WTC11 (cell line): ENCODE data around the gene TLR5. TPM values are rescaled to one million over a fixed set of nuclear protein-coding genes. Genes with fewer than 3 reads are reported as not detected.
A peak's percentile ranks its signal among the peaks of the same experiment; 100 is the strongest.

Experiments used
- ATF3 ChIP-seq: sonication (generic); formaldehyde crosslinking; conservative IDR thresholded peaks from 2 replicates; pipeline ENCODE4 v1.8.1; 2022; ENCODE audit warnings: mild to moderate bottlenecking, missing genetic modification reagents
- ATF6 ChIP-seq: sonication (generic); formaldehyde crosslinking; IDR thresholded peaks from 2 replicates; pipeline ENCODE4 v1.8.1; 2023; ENCODE audit warnings: mild to moderate bottlenecking, missing genetic modification reagents
- CBFB ChIP-seq: sonication (generic); formaldehyde crosslinking; IDR thresholded peaks from 2 replicates; pipeline ENCODE4 v1.8.1; 2022; ENCODE audit warnings: mild to moderate bottlenecking, low read depth, missing genetic modification reagents
- CREB1 ChIP-seq: sonication (generic); formaldehyde crosslinking; IDR thresholded peaks from 2 replicates; pipeline ENCODE4 v1.8.0; 2023; ENCODE audit warnings: mild to moderate bottlenecking, missing genetic modification reagents
- FOXJ3 ChIP-seq: sonication (generic); formaldehyde crosslinking; IDR thresholded peaks from 2 replicates; pipeline ENCODE4 v1.9.0; 2021; ENCODE audit warnings: missing genetic modification reagents, mild to moderate bottlenecking, borderline replicate concordance
- FOXP1 ChIP-seq: sonication (generic); formaldehyde crosslinking; IDR thresholded peaks from 2 replicates; pipeline ENCODE4 v1.8.0; 2022; ENCODE audit warnings: missing genetic modification reagents, mild to moderate bottlenecking, moderate library complexity, borderline replicate concordance
- HMGXB4 ChIP-seq: sonication (generic); formaldehyde crosslinking; IDR thresholded peaks from 2 replicates; pipeline ENCODE4 v1.8.1; 2023; ENCODE audit warnings: mild to moderate bottlenecking, moderate library complexity, missing genetic modification reagents
- JUN ChIP-seq: sonication (generic); formaldehyde crosslinking; IDR thresholded peaks from 2 replicates; pipeline ENCODE4 v1.8.0; 2023; ENCODE audit warnings: mild to moderate bottlenecking, missing genetic modification reagents
- KAT7 ChIP-seq: sonication (generic); formaldehyde crosslinking; IDR thresholded peaks from 2 replicates; pipeline ENCODE4 v1.8.1; 2023; ENCODE audit warnings: missing genetic modification reagents, mild to moderate bottlenecking, borderline replicate concordance
- MXD4 ChIP-seq: fragments of 250-450 bp; sonication (Bioruptor Pico); IDR thresholded peaks from 2 replicates; pipeline ENCODE4 v1.8.0; 2021; ENCODE audit warnings: mild to moderate bottlenecking, moderate library complexity, borderline replicate concordance
- MYBL2 ChIP-seq: sonication (generic); formaldehyde crosslinking; IDR thresholded peaks from 2 replicates; pipeline ENCODE4 v1.8.1; 2023; ENCODE audit warnings: mild to moderate bottlenecking, moderate library complexity, missing genetic modification reagents
- NFYB ChIP-seq: sonication (generic); formaldehyde crosslinking; conservative IDR thresholded peaks from 2 replicates; pipeline ENCODE4 v1.8.0; 2022; ENCODE audit warnings: low read depth, missing genetic modification reagents
- PRDM15 ChIP-seq: sonication (generic); formaldehyde crosslinking; IDR thresholded peaks from 2 replicates; pipeline ENCODE4 v1.8.0; 2022; ENCODE audit warnings: missing genetic modification reagents
- PRRX2 ChIP-seq: fragments of 250-450 bp; sonication (Bioruptor Pico); IDR thresholded peaks from 2 replicates; pipeline ENCODE4 v1.8.0; 2021; ENCODE audit warnings: mild to moderate bottlenecking
- SMAD3 ChIP-seq: sonication (generic); formaldehyde crosslinking; IDR thresholded peaks from 2 replicates; pipeline ENCODE4 v1.8.0; 2022; ENCODE audit warnings: missing genetic modification reagents, mild to moderate bottlenecking, borderline replicate concordance
- SP1 ChIP-seq: sonication (generic); formaldehyde crosslinking; conservative IDR thresholded peaks from 2 replicates; pipeline ENCODE4 v1.8.1; 2022; ENCODE audit warnings: missing genetic modification reagents
- ZNF138 ChIP-seq: sonication (generic); formaldehyde crosslinking; conservative IDR thresholded peaks from 2 replicates; pipeline ENCODE4 v1.8.1; 2022; ENCODE audit warnings: mild to moderate bottlenecking, moderate library complexity, missing genetic modification reagents
- ZNF423 ChIP-seq: fragments of 250-450 bp; sonication (Bioruptor Pico); IDR thresholded peaks from 2 replicates; pipeline ENCODE4 v2.1.2; 2022; ENCODE audit warnings: mild to moderate bottlenecking, moderate library complexity
- total RNA-seq: library from RNA; stranded (reverse); gene quantifications from 3 replicates; pipeline ENCODE4 v1.2.3, GENCODE V29; 2021

TLR5 gene
- total RNA-seq, 1 experiment from 2014 or later, result 0.46 TPM

GRCh38 chr1:223142795-223143536 is at the start of gene TLR5 (continued):
- TF ChIP-seq SMAD3, result peak; percentile 3; the same call in 1 of the 2 replicates
- TF ChIP-seq ZNF423 (CRISPR knock-in tag), result peak; percentile 90
- no peak for TF ChIP-seq NFYB (CRISPR knock-in tag)
- TF ChIP-seq FOXP1 (CRISPR knock-in tag), result peak; percentile 86
- no peak for TF ChIP-seq MXD4 (CRISPR knock-in tag)
- TF ChIP-seq CREB1 (CRISPR knock-in tag), result no peak
- 0 out of 2 replicates have a peak, but pooled peaks have one; percentile 38 for TF ChIP-seq JUN (CRISPR knock-in tag)
- TF ChIP-seq CBFB (CRISPR knock-in tag), result no peak
- TF ChIP-seq MYBL2 (CRISPR knock-in tag), result 0 out of 2 replicates have a peak, but pooled peaks have one; percentile 27
- peak; percentile 26; the same call in 1 of the 2 replicates for TF ChIP-seq HMGXB4 (CRISPR knock-in tag)
- TF ChIP-seq PRDM15 (CRISPR knock-in tag), result no peak
- TF ChIP-seq KAT7 (CRISPR knock-in tag), result 0 out of 2 replicates have a peak, but pooled peaks have one; percentile 66
- TF ChIP-seq SP1 (CRISPR knock-in tag), result peak; percentile 91
- TF ChIP-seq ATF3 (CRISPR knock-in tag), result 0 out of 2 replicates have a peak, but pooled peaks have one; percentile 52
- no peak for TF ChIP-seq ZNF138
- no peak for TF ChIP-seq PRRX2 (CRISPR knock-in tag)
- TF ChIP-seq FOXJ3 (CRISPR knock-in tag), result no peak
- no peak for TF ChIP-seq ATF6 (CRISPR knock-in tag)
- TF ChIP-seq, all 79 proteins: peak for 19
